Fibroblast of pulmonary artery (primary cell): ENCODE data around the gene RACK1.
A peak's percentile ranks its signal among the peaks of the same experiment; 100 is the strongest.

Source experiments
- DNase-seq: peaks from one replicate; pipeline ENCODE4 v3.0.0-alpha.2; 2010; ENCODE audit warnings: low read depth
- H3K4me3 ChIP-seq: replicated peaks from 2 replicates; pipeline ENCODE4 v1.5.1; 2011; ENCODE audit warnings: low read depth, mild to moderate bottlenecking, control low read depth, low read length, moderate library complexity
- CTCF ChIP-seq: IDR thresholded peaks from 2 replicates; pipeline ENCODE4 v1.5.1; 2011; ENCODE audit warnings: mild to moderate bottlenecking, control low read depth, low read length, inconsistent platforms; ENCODE audit errors: missing control alignments

Gene RACK1

GRCh38 chr5:181261320-181262049 is 17.8 kb upstream of the RACK1 start:
- peak; percentile 62 for DNase-seq
- no peak for TF ChIP-seq CTCF
- peak overlapping the region; percentile 95 for H3K4me3 ChIP-seq

- H3K4me3 ChIP-seq: peak within 1 kb of the TSS; percentile 95
- DNase-seq: peak; percentile 88
- no peak for TF ChIP-seq CTCF
Observed at GRCh38 chr5:181260720-181261319, 17.1 kb upstream of the RACK1 start, which contains the start of gene TRIM52. Gene TRIM52, minus strand, starts transcription at chr5:181261143. Its CDS starts 330 bp downstream, at chr5:181260813.

- TF ChIP-seq CTCF: no peak
- peak overlapping the region; percentile 95 for H3K4me3 ChIP-seq
- DNase-seq: no peak
Observed at GRCh38 chr5:181259974-181260719, 16.4 kb upstream of the RACK1 start.

GRCh38 chr5:181259283-181259682 is 15.6 kb upstream of the RACK1 start:
- peak overlapping the region; percentile 95 for H3K4me3 ChIP-seq
- DNase-seq: no peak
- no peak for TF ChIP-seq CTCF

GRCh38 chr5:181258576-181258975 is 14.9 kb upstream of the RACK1 start:
- no peak for DNase-seq
- peak overlapping the region; percentile 95 for H3K4me3 ChIP-seq
- TF ChIP-seq CTCF: no peak

- TF ChIP-seq CTCF: no peak
- DNase-seq: no peak
- no peak overlapping the region for H3K4me3 ChIP-seq
Observed at GRCh38 chr5:181255836-181256578, 12.3 kb upstream of the RACK1 start.
